K562 (cell line): ENCODE measurements around the gene ATXN7L2. TPM values are rescaled to one million over a fixed set of nuclear protein-coding genes. Genes with fewer than 3 reads are reported as not detected.

ENCODE experiments used
- ATAC-seq: fragments of 200-7000 bp; cut with Tn5 transposase; 3 replicates; pipeline ENCODE4 v1.9.1; 2020; ENCODE audit warnings: moderate library complexity
- BruUV-seq: library from RNA; stranded (reverse); fragments of 400-500 nt; replicated peaks from 2 replicates; lab custom pipeline; 2021; lab: Mats Ljungman, UMichigan
- CTCF ChIA-PET: fragments of 300-600 bp; formaldehyde crosslinking; extraction: SDS; loops from one replicate; lab custom pipeline; 2021; ENCODE audit warnings: low intra/inter-chr PET ratio; lab: Yijun Ruan, JAX
- POLR2A ChIA-PET: fragments of 300-600, 350-650 bp; sonication (Branson Sonifier 250); formaldehyde crosslinking; extraction: SDS; loops from one replicate; lab custom pipeline; 2021; ENCODE audit warnings: antibody characterized with exemption, inconsistent platforms; lab: Yijun Ruan, JAX
- DNase-seq, 4 experiments: peaks; one replicate each; pipeline versions ENCODE4 v3.0.0 to v3.0.0-alpha.2; 2011 to 2018; ENCODE audit warnings: low spot score in 3 of 4, mixed read lengths in 3 of 4; ENCODE audit errors: extremely low read depth in 1 of 4
- FAIRE-seq: peaks from 2 replicates; lab custom pipeline; 2011; peaks lifted over from hg19 to GRCh38; lab: Jason Lieb, UNC
- H2AFZ ChIP-seq: 2 replicates; pipeline ENCODE4 v1.6.0; 2011; ENCODE audit warnings: low read depth, low read length, control low read depth, inconsistent platforms
- H3K27ac ChIP-seq: fragments of 200-600 bp; 3 replicates; pipeline ENCODE4 v1.8.0; 2011; ENCODE audit warnings: low read depth, mild to moderate bottlenecking, control low read depth, inconsistent platforms, low read length, moderate library complexity, mixed read lengths; ENCODE audit errors: extremely low read depth
- H3K27me3 ChIP-seq, 2 experiments: fragments of 300-600 bp in 1 of 2; 2 replicates in 1 of 2; 3 replicates in 1 of 2; pipeline versions ENCODE4 v1.6.0 to v1.8.0; 2011; ENCODE audit warnings: inconsistent platforms in 2 of 2, low read length in 2 of 2, mild to moderate bottlenecking in 1 of 2, mixed read lengths in 1 of 2, moderate library complexity in 1 of 2; ENCODE audit not compliant: control insufficient read depth in 2 of 2, insufficient read depth in 2 of 2
- H3K36me3 ChIP-seq: fragments of 300-600 bp; 3 replicates; pipeline ENCODE4 v1.8.0; 2011; ENCODE audit warnings: mild to moderate bottlenecking, low read length, inconsistent platforms; ENCODE audit not compliant: control insufficient read depth, insufficient read depth
- H3K4me1 ChIP-seq, 2 experiments: fragments of 200-600 bp in 1 of 2; replicated peaks in 1 of 2; 2 replicates in 1 of 2; 3 replicates in 1 of 2; pipeline versions ENCODE4 v1.5.1 to v1.8.0; 2011; ENCODE audit warnings: inconsistent platforms in 2 of 2, low read length in 2 of 2, mild to moderate bottlenecking in 1 of 2, mixed read lengths in 1 of 2, moderate library complexity in 1 of 2; ENCODE audit not compliant: control insufficient read depth in 2 of 2, insufficient read depth in 2 of 2
- H3K4me2 ChIP-seq: 2 replicates; pipeline ENCODE4 v1.6.1; 2011; ENCODE audit warnings: low read length, control low read depth, inconsistent platforms, mixed read lengths; ENCODE audit not compliant: insufficient read depth
- H3K4me3 ChIP-seq: fragments of 200-600 bp; sonication (generic), shearing (Covaris generic); 2 replicates; pipeline ENCODE4 v1.5.1; 2016; ENCODE audit warnings: control low read depth, inconsistent platforms
- H3K79me2 ChIP-seq: fragments of 200-600 bp; 3 replicates; pipeline ENCODE4 v1.8.0; 2011; ENCODE audit warnings: low read length, inconsistent platforms; ENCODE audit not compliant: control insufficient read depth, insufficient read depth
- H3K9ac ChIP-seq, 2 experiments: 2 replicates each; pipeline versions ENCODE4 v1.6.0 to v1.6.1; 2011; ENCODE audit warnings: low read depth in 2 of 2, low read length in 2 of 2, control low read depth in 1 of 2, inconsistent platforms in 1 of 2, mild to moderate bottlenecking in 1 of 2, mixed read lengths in 1 of 2; ENCODE audit not compliant: insufficient read depth in 1 of 2
- H3K9me1 ChIP-seq: one replicate; pipeline ENCODE4 v1.6.0; 2011; ENCODE audit warnings: inconsistent platforms, mild to moderate bottlenecking, low read length, moderate library complexity; ENCODE audit not compliant: control insufficient read depth, insufficient read depth
- H3K9me3 ChIP-seq: replicated peaks from 2 replicates; pipeline ENCODE4 v1.5.1; 2011; ENCODE audit warnings: low read depth, low read length, inconsistent platforms; ENCODE audit not compliant: control insufficient read depth, insufficient read depth
- H4K20me1 ChIP-seq: replicated peaks from 2 replicates; pipeline ENCODE4 v1.6.1; 2011; ENCODE audit warnings: low read length, inconsistent platforms, mixed read lengths; ENCODE audit not compliant: control insufficient read depth, insufficient read depth
- ATF1 ChIP-seq, 2 experiments: fragments of 450-650 bp in 1 of 2; IDR thresholded peaks; 2 replicates each; pipeline ENCODE4 v1.6.1; 2016; ENCODE audit warnings: missing compliant biosample characterization in 1 of 2, missing genetic modification characterization in 1 of 2
- BHLHE40 ChIP-seq: IDR thresholded peaks from 2 replicates; pipeline ENCODE4 v1.6.1; 2011; ENCODE audit warnings: low read length, improper control_type of control experiment
- BRD9 ChIP-seq: fragments of 450-650 bp; IDR thresholded peaks from 2 replicates; pipeline ENCODE4 v1.6.1; 2018; ENCODE audit warnings: low read depth; ENCODE audit not compliant: partially characterized antibody
- ELK3 ChIP-seq: fragments of 450-650 bp; formaldehyde crosslinking; IDR thresholded peaks from 2 replicates; pipeline ENCODE4 v1.4.0; 2020; ENCODE audit warnings: mild to moderate bottlenecking
- ESRRB ChIP-seq: fragments of 250-450 bp; sonication (Bioruptor Pico); IDR thresholded peaks from 2 replicates; pipeline ENCODE4 v1.5.0; 2020; ENCODE audit warnings: mild to moderate bottlenecking, moderate library complexity, borderline replicate concordance
- GATAD2B ChIP-seq: fragments of 450-650 bp; IDR thresholded peaks from 2 replicates; pipeline ENCODE4 v1.6.1; 2017; ENCODE audit warnings: mild to moderate bottlenecking, borderline replicate concordance
- HMGN3 ChIP-seq: IDR thresholded peaks from 2 replicates; pipeline ENCODE4 v1.6.1; 2011; ENCODE audit warnings: borderline replicate concordance, low read depth, mild to moderate bottlenecking, mixed read lengths, low read length; ENCODE audit not compliant: insufficient read length; ENCODE audit errors: extremely low read depth
- MCM3 ChIP-seq: fragments of 450-650 bp; IDR thresholded peaks from 2 replicates; pipeline ENCODE4 v1.6.1; 2016
- NBN ChIP-seq: fragments of 450-650 bp; IDR thresholded peaks from 2 replicates; pipeline ENCODE4 v1.6.1; 2016; ENCODE audit warnings: low read depth, mild to moderate bottlenecking
- NR2C1 ChIP-seq, 2 experiments: fragments of 450-650 bp; IDR thresholded peaks; 2 replicates each; pipeline ENCODE4 v1.6.1; 2017; ENCODE audit warnings: mild to moderate bottlenecking in 2 of 2, antibody characterized with exemption in 1 of 2, inconsistent platforms in 1 of 2, missing compliant biosample characterization in 1 of 2, missing genetic modification characterization in 1 of 2
- NR4A1 ChIP-seq, 2 experiments: fragments of 250-450 bp in 1 of 2; fragments of 450-650 bp in 1 of 2; sonication (Bioruptor Pico) in 1 of 2; IDR thresholded peaks; 2 replicates each; pipeline versions ENCODE4 v1.4.0 to v1.6.1; 2016 to 2020; ENCODE audit warnings: mild to moderate bottlenecking in 2 of 2, missing compliant biosample characterization in 1 of 2, missing genetic modification characterization in 1 of 2, moderate library complexity in 1 of 2
- SLC30A9 ChIP-seq: fragments of 250-450 bp; sonication (Bioruptor Pico); IDR thresholded peaks from 2 replicates; pipeline ENCODE4 v1.8.0; 2022; ENCODE audit warnings: mild to moderate bottlenecking, moderate library complexity
- ZBTB9 ChIP-seq: fragments of 450-650 bp; formaldehyde crosslinking; IDR thresholded peaks from 2 replicates; pipeline ENCODE4 v1.4.0; 2020; ENCODE audit warnings: mild to moderate bottlenecking, moderate library complexity
- ZKSCAN3 ChIP-seq: fragments of 250-450 bp; sonication (Bioruptor Pico); IDR thresholded peaks from 2 replicates; pipeline ENCODE4 v1.4.0; 2020
- ZNF274 ChIP-seq: IDR thresholded peaks from 2 replicates; pipeline ENCODE4 v1.6.1; 2011; ENCODE audit warnings: low read depth, mild to moderate bottlenecking, low read length, moderate library complexity, borderline replicate concordance
- ZNF354B ChIP-seq: fragments of 250-450 bp; sonication (Bioruptor Pico); IDR thresholded peaks from 2 replicates; pipeline ENCODE4 v1.4.0; 2020
- WGBS: fragments of 100-300 bp; shearing (Covaris generic); methylation state at CpG from one replicate; pipeline ENCODE4 v1.1.6; 2016; ENCODE audit warnings: low coverage, mixed read lengths; ENCODE audit not compliant: insufficient coverage; ENCODE audit errors: missing lambda C conversion rate; 5-methylcytosine and 5-hydroxymethylcytosine counted together
- in situ Hi-C: fragments of 300-500 bp; cut with MboI; formaldehyde crosslinking; loops from 4 replicates; pipeline ENCODE4 v1.15.0; 2018; ENCODE audit warnings: inconsistent platforms, mixed read lengths
- intact Hi-C: fragments of 100-400 bp; cut with micrococcal nuclease; formaldehyde crosslinking; loops from 2 replicates; pipeline ENCODE4 v1.14.2; 2022
- polyA plus RNA-seq, 8 experiments: library from polyadenylated mRNA; depleted of rRNA in 4 of 8; stranded (reverse) in 5 of 8; unstranded in 3 of 8; fragments of >200 nt; fragmentation: Nextera tagmentation in 2 of 8; fragmentation: Illumina TruSeq in 1 of 8; extraction: Ambion mirVana in 2 of 8; extraction: Trizol in 1 of 8; gene quantifications; 2 replicates each; pipeline versions ENCODE4 v1.2.1 to v1.2.3, GENCODE V29; 2011 to 2014; ENCODE audit warnings: inconsistent platforms in 1 of 8, missing spikeins in 1 of 8
- total RNA-seq, 7 experiments: library from RNA; depleted of rRNA in 6 of 7; stranded (reverse); fragments of >200 nt in 6 of 7; fragmentation: Illumina TruSeq in 2 of 7; extraction: Trizol in 2 of 7; gene quantifications; 2 replicates each; pipeline versions ENCODE4 v1.2.1 to v1.2.3, GENCODE V29; 2011 to 2021; ENCODE audit warnings: low replicate concordance in 1 of 7
- TF ChIP-seq, protein P1 (sequence below): fragments of 450-650 bp; conservative IDR thresholded peaks from 2 replicates; pipeline ENCODE4 v1.6.1; 2016; ENCODE audit warnings: missing genetic modification characterization, low read depth, mild to moderate bottlenecking, control low read depth, missing compliant biosample characterization

The ATXN7L2 gene
- total and polyA plus RNA-seq, 9 of the 15 experiments (the other 6 are each of a cell fraction or from before 2014, with no cell fraction given) = 0.21 to 10.4 (median 5.8) TPM

- Histone ChIP-seq H4K20me1 (no peaks in the 10 kb centered on the region), H2AFZ (peak overlapping the region; percentile 97), H3K27ac (peak overlapping the region; percentile 63; the same call in 2 of the 3 replicates), H3K4me2 (peak overlapping the region; percentile 67), H3K9ac (peak overlapping the region; percentile 12 to 21; a peak in 2 of 4 replicates), H3K27me3 (peaks cover 5 to 14% of the 10 kb centered on the region in 2 experiments), H3K4me1 (peaks cover 9 to 14% of the 10 kb centered on the region in 2 experiments; a peak in 4 of 5 replicates), H3K9me3 (no peaks in the 10 kb centered on the region), H3K79me2 (no peaks in the 10 kb centered on the region), H3K36me3 (no peaks in the 10 kb centered on the region), H3K9me1 (no peaks in the 10 kb centered on the region), H3K4me3 (no peak overlapping the region)
- in situ Hi-C loops = loop anchor here (5.0 kb wide), 2 partner anchors 35 to 270 kb away; no protein-coding TSS in a partner anchor
- ATAC-seq (peak; percentile 92), DNase-seq (peak; percentile 88 to 91 (median 90)), FAIRE-seq (peak; percentile 90)
- ChIA-PET POLR2A (interaction anchor here (0.6 to 4.9 kb wide), 20 partner anchors 10 to 1205 kb away, joined by 3 to 21 read pairs (median 4); partner anchors contain the start of genes ATXN7L2, CYB561D1, GNAI3 and PSMA5), CTCF (interaction anchor here (0.5 to 5.3 kb wide), 10 partner anchors 14 to 1750 kb away, joined by 3 to 131 read pairs (median 5); partner anchors contain the start of gene CYB561D1)
- BruUV-seq = no TSS peak
- 12% methylated on average over 12 of the region's 12 CpGs for WGBS
- intact Hi-C loops = loop anchor here (1.0 to 10.0 kb wide), 9 partner anchors 32 to 418 kb away; partner anchors contain the start of genes CYB561D1 and ELAPOR1
- no peak for TF ChIP-seq ESRRB (CRISPR knock-in tag)
- TF ChIP-seq, protein P1, sequence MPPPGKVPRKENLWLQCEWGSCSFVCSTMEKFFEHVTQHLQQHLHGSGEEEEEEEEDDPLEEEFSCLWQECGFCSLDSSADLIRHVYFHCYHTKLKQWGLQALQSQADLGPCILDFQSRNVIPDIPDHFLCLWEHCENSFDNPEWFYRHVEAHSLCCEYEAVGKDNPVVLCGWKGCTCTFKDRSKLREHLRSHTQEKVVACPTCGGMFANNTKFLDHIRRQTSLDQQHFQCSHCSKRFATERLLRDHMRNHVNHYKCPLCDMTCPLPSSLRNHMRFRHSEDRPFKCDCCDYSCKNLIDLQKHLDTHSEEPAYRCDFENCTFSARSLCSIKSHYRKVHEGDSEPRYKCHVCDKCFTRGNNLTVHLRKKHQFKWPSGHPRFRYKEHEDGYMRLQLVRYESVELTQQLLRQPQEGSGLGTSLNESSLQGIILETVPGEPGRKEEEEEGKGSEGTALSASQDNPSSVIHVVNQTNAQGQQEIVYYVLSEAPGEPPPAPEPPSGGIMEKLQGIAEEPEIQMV (tag) = no peak
- TF ChIP-seq NBN = no peak
- no peak for TF ChIP-seq MCM3
- no peak; the same call in 1 of the 2 replicates for TF ChIP-seq ZBTB9 (CRISPR knock-in tag)
- no peak for TF ChIP-seq ZNF274
- TF ChIP-seq ELK3 (CRISPR knock-in tag) = no peak
- no peak for TF ChIP-seq SLC30A9 (CRISPR knock-in tag)
- TF ChIP-seq NR4A1 (CRISPR knock-in tag; IDR thresholded peaks at IDR 0.05) = 0 out of 2 replicates have a peak, but pooled peaks have one; percentile 5
- 0 out of 2 replicates have a peak, but pooled peaks have one; percentile 52 for TF ChIP-seq NR4A1 (tag; IDR thresholded peaks at IDR 0.05)
- no peak for TF ChIP-seq ZNF354B (CRISPR knock-in tag)
- TF ChIP-seq GATAD2B = no peak
- TF ChIP-seq BRD9 = peak; percentile 78
- no peak for TF ChIP-seq HMGN3
- no peak for TF ChIP-seq NR2C1 (IDR thresholded peaks at IDR 0.05)
- no peak for TF ChIP-seq NR2C1 (tag; IDR thresholded peaks at IDR 0.05)
- TF ChIP-seq ZKSCAN3 (CRISPR knock-in tag) = no peak
- no peak; the same call in 1 of the 2 replicates for TF ChIP-seq BHLHE40
- no peak for TF ChIP-seq ATF1 (CRISPR knock-in tag; IDR thresholded peaks at IDR 0.05)
- TF ChIP-seq ATF1 (tag; IDR thresholded peaks at IDR 0.05) = peak; percentile 29; the same call in 1 of the 2 replicates
Observed at GRCh38 chr1:109532365-109533136, 48.8 kb downstream of the ATXN7L2 start.
